Thoracic aorta (tissue), 2 donors: Measurements from ENCODE around the gene C1orf167. TPM values are rescaled to one million over a fixed set of nuclear protein-coding genes. Genes with fewer than 3 reads are reported as not detected.

Experiments used
- ATAC-seq: fragments of 150-250 bp; one replicate; pipeline ENCODE4 v1.8.0; 2017; ENCODE audit warnings: low read depth; ENCODE audit not compliant: insufficient number of reproducible peaks, low FRiP score
- DNase-seq: peaks from one replicate; pipeline ENCODE4 v3.0.0-alpha.2; 2020; ENCODE audit warnings: low spot score
- H3K27ac ChIP-seq, 2 donors: fragments of 200-600 bp; sonication (generic); 1 replicate in 1 of 2; 2 replicates in 1 of 2; pipeline ENCODE4 v1.5.1; 2016; ENCODE audit warnings: mild to moderate bottlenecking in 2 of 2, moderate library complexity in 2 of 2
- H3K27me3 ChIP-seq: fragments of 200-600 bp; sonication (generic); replicated peaks from 2 replicates; pipeline ENCODE4 v1.6.0; 2016; ENCODE audit warnings: mild to moderate bottlenecking; ENCODE audit not compliant: insufficient read depth
- H3K36me3 ChIP-seq: fragments of 200-600 bp; sonication (generic); one replicate; pipeline ENCODE4 v1.5.1; 2016
- H3K4me1 ChIP-seq, 2 donors: fragments of 200-600 bp; sonication (generic); 1 replicate in 1 of 2; 2 replicates in 1 of 2; pipeline versions ENCODE4 v1.5.1 to v1.6.0; 2016; ENCODE audit warnings: low read depth in 2 of 2, mild to moderate bottlenecking in 1 of 2; ENCODE audit not compliant: control insufficient read depth in 1 of 2
- H3K4me3 ChIP-seq: fragments of 200-600 bp; sonication (generic); 2 replicates; pipeline ENCODE4 v1.5.1; 2016; ENCODE audit warnings: mild to moderate bottlenecking
- H3K9me3 ChIP-seq: fragments of 200-600 bp; sonication (generic); 2 replicates; pipeline ENCODE4 v1.5.1; 2016
- CTCF ChIP-seq: fragments of 200-600 bp; sonication (generic); IDR thresholded peaks from one replicate; pipeline ENCODE4 v1.5.1; 2019; ENCODE audit warnings: antibody characterized with exemption
- total RNA-seq, 2 donors: library from RNA; depleted of rRNA; stranded (reverse); fragments of >200 nt; gene quantifications; one replicate each; pipeline versions ENCODE4 v1.1.0 to v1.2.3, GENCODE V29; 2016

The C1orf167 gene
- total RNA-seq, 2 donors from 2014 or later, result 4.2 TPM; not detected in 1

- Histone ChIP-seq H3K4me1 (peaks cover 46 to 60% of the 10 kb centered on the region in 2 donors), H3K9me3 (no peaks in the 10 kb centered on the region), H3K4me3 (peak overlapping the region; percentile 18), H3K27me3 (no peaks in the 10 kb centered on the region), H3K36me3 (peaks cover 21% of the 10 kb centered on the region), H3K27ac (peak overlapping the region; percentile 85)
- ATAC-seq (no peak), DNase-seq (no peak)
- no peak for TF ChIP-seq CTCF
These were observed 28.3 kb downstream of the C1orf167 start for GRCh38 chr1:11790101-11790879.

GRCh38 chr1:11790880-11791715, 29.1 kb downstream of the C1orf167 start:
- H3K36me3 ChIP-seq, result peaks cover 29% of the 10 kb centered on the region
- DNase-seq, result peak; percentile 93

GRCh38 chr1:11792106-11792505, 30.1 kb downstream of the C1orf167 start:
- ATAC-seq (no peak), DNase-seq (no peak)
- H3K36me3 ChIP-seq, result peaks cover 31% of the 10 kb centered on the region
- peak overlapping the region; percentile 85 to 86 for H3K27ac ChIP-seq
- H3K27me3 ChIP-seq, result no peaks in the 10 kb centered on the region
- H3K4me1 ChIP-seq, result peaks cover 43 to 64% of the 10 kb centered on the region in 2 donors
- H3K9me3 ChIP-seq, result no peaks in the 10 kb centered on the region
- H3K4me3 ChIP-seq, result no peak overlapping the region
- TF ChIP-seq CTCF, result no peak

More at GRCh38 chr1:11790880-11791715, 29.1 kb downstream of the C1orf167 start:
- no peak for TF ChIP-seq CTCF
- no peaks in the 10 kb centered on the region for H3K27me3 ChIP-seq
- peak; percentile 73 for ATAC-seq
- H3K4me1 ChIP-seq, result peaks cover 42 to 61% of the 10 kb centered on the region in 2 donors
- no peaks in the 10 kb centered on the region for H3K9me3 ChIP-seq
- H3K4me3 ChIP-seq, result peak overlapping the region; percentile 25
- H3K27ac ChIP-seq, result peak overlapping the region; percentile 85 to 86

- no peaks in the 10 kb centered on the region for H3K27me3 ChIP-seq
- no peak overlapping the region for H3K4me3 ChIP-seq
- H3K27ac ChIP-seq, result no peak overlapping the region
- no peak for TF ChIP-seq CTCF
- DNase-seq (no peak), ATAC-seq (no peak)
- H3K4me1 ChIP-seq, result peaks cover 44 to 62% of the 10 kb centered on the region in 2 donors
- H3K9me3 ChIP-seq, result no peaks in the 10 kb centered on the region
- peaks cover 31% of the 10 kb centered on the region for H3K36me3 ChIP-seq
These were observed 31.8 kb downstream of the C1orf167 start for GRCh38 chr1:11793819-11794218.
